Panc1 (cell line): Measurements from ENCODE around the gene DOCK1.

Experiments used
- CTCF ChIP-seq: fragments of 450-650 bp; IDR thresholded peaks from 2 replicates; pipeline ENCODE4 v1.5.1; 2017; ENCODE audit warnings: mild to moderate bottlenecking
- POLR2AphosphoS5 ChIP-seq: IDR thresholded peaks from 2 replicates; pipeline ENCODE4 v1.6.1; 2012; ENCODE audit warnings: mild to moderate bottlenecking, low read depth, low read length, moderate library complexity
- REST ChIP-seq, 2 experiments: IDR thresholded peaks; 2 replicates each; pipeline ENCODE4 v1.6.1; 2011 to 2012; ENCODE audit warnings: low read depth in 2 of 2, control low read depth in 1 of 2, low read length in 1 of 2, mild to moderate bottlenecking in 1 of 2, moderate library complexity in 1 of 2; ENCODE audit not compliant: insufficient read depth in 1 of 2
- SIN3A ChIP-seq: IDR thresholded peaks from 2 replicates; pipeline ENCODE4 v1.6.1; 2012; ENCODE audit warnings: low read depth, mild to moderate bottlenecking, low read length, moderate library complexity, borderline replicate concordance; ENCODE audit not compliant: insufficient read depth
- TCF7L2 ChIP-seq: IDR thresholded peaks from 2 replicates; pipeline ENCODE4 v1.6.1; 2011; ENCODE audit warnings: mild to moderate bottlenecking, low read depth, low read length, inconsistent platforms

GRCh38 chr10:127410030-127410429, 504.8 kb downstream of the DOCK1 start:
- no peak for TF ChIP-seq CTCF
- TF ChIP-seq POLR2AphosphoS5, result no peak
- TF ChIP-seq SIN3A, result no peak
- no peak for TF ChIP-seq TCF7L2
- TF ChIP-seq REST (IDR thresholded peaks at IDR 0.05; ENCODE audit: insufficient read depth in 1 of 2, low read depth in 2 of 2, low read length in 1 of 2), result no peak
